Adrenal gland (tissue), 12 donors: Measurements from ENCODE around the gene KIF1A. TPM values are rescaled to one million over a fixed set of nuclear protein-coding genes. Genes with fewer than 3 reads are reported as not detected.

Source experiments
- DNase-seq, 7 donors: peaks; one replicate each; pipeline ENCODE4 v3.0.0-alpha.2; 2019 to 2020
- H3K27ac ChIP-seq, 5 donors: fragments of 200-600 bp; sonication (generic) in 4 of 5; 1 replicate in 3 of 5; 2 replicates in 2 of 5; pipeline versions ENCODE4 v1.5.1 to v1.8.0; 2016 to 2020; ENCODE audit warnings: mild to moderate bottlenecking in 1 of 5
- H3K27me3 ChIP-seq: fragments of 200-600 bp; 2 replicates; pipeline ENCODE4 v1.8.0; 2021
- H3K36me3 ChIP-seq, 2 donors: fragments of 200-600 bp; replicated peaks in 1 of 2; 1 replicate in 1 of 2; 2 replicates in 1 of 2; pipeline versions ENCODE4 v1.5.1 to v1.8.0; 2018 to 2022
- H3K4me1 ChIP-seq, 2 donors: fragments of 200-600 bp; replicated peaks in 1 of 2; 1 replicate in 1 of 2; 2 replicates in 1 of 2; pipeline versions ENCODE4 v1.5.1 to v1.8.0; 2018 to 2021
- H3K4me3 ChIP-seq, 4 donors: fragments of 200-600 bp; sonication (generic) in 3 of 4; one replicate each; pipeline ENCODE4 v1.5.1; 2016 to 2018
- H3K9me3 ChIP-seq, 3 donors: fragments of 200-600 bp; sonication (generic) in 1 of 3; replicated peaks in 1 of 3; 1 replicate in 2 of 3; 2 replicates in 1 of 3; pipeline versions ENCODE4 v1.5.1 to v1.8.0; 2016 to 2021
- POLR2A ChIP-seq, 2 donors: fragments of 450-650 bp; IDR thresholded peaks; one replicate each; pipeline ENCODE4 v1.6.1; 2017; ENCODE audit warnings: antibody characterized with exemption in 2 of 2, mild to moderate bottlenecking in 2 of 2, moderate library complexity in 1 of 2
- WGBS, 4 donors: extraction: QIAGEN DNeasy Blood & Tissue Kit in 2 of 4; methylation state at CpG; one replicate each; pipeline versions ENCODE4 v1.1.5 to v1.1.7; 2013 to 2017; 5-methylcytosine and 5-hydroxymethylcytosine counted together
- intact Hi-C, 2 donors: fragments of 100-400 bp; cut with DNase I; formaldehyde crosslinking; loops; one replicate each; pipeline versions ENCODE4 v1.14.1 to v1.15.0; 2022 to 2023
- polyA plus RNA-seq, 3 donors: library from polyadenylated mRNA; stranded (reverse); fragments of 200-250 nt in 2 of 3; fragments of 350-450 nt in 1 of 3; fragmentation: Illumina TruSeq in 1 of 3; extraction: RNeasy Lipid Tissue Mini Kit (QIAGEN cat#74804) in 1 of 3; gene quantifications; one replicate each; pipeline ENCODE4 v1.2.3, GENCODE V29; 2013 to 2014
- total RNA-seq, 9 donors: library from RNA; depleted of rRNA in 4 of 9; stranded (reverse); fragments of >200 nt in 4 of 9; fragments of 120-200 nt in 1 of 9; fragmentation: NEBNext Ultra II Directional in 1 of 9; extraction: Animal tissue kit (Norgen Biotek cat#: 25700) in 1 of 9; gene quantifications; one replicate each; pipeline versions ENCODE4 v1.1.0 to v1.2.4, GENCODE V29; 2013 to 2023
- TF ChIP-seq, protein P1 (sequence below), 6 experiments: fragments of 450-650 bp in 4 of 6; fragments of 200-600 bp in 2 of 6; sonication (generic) in 1 of 6; IDR thresholded peaks; 1 replicate in 5 of 6; 2 replicates in 1 of 6; pipeline versions ENCODE4 v1.5.1 to v1.8.0; 2016 to 2021; ENCODE audit warnings: antibody characterized with exemption in 6 of 6, mild to moderate bottlenecking in 2 of 6, moderate library complexity in 1 of 6
- donor health status: healthy with polysubstance abuse.
- donor health status: Bipolar disorder and iron deficiency.
- donor health status: DM: yes; HTN: yes; CAD: no.
- donor health status: DM: no; HTN: no; CAD: no.
- donor health status: DM: no; HTN: no; CAD: no.
- donor health status: DM: yes; HTN: yes; CAD: no.

KIF1A gene
- total and polyA plus RNA-seq, 12 donors: 0.35 to 106 (median 11.5) TPM

DNA sequence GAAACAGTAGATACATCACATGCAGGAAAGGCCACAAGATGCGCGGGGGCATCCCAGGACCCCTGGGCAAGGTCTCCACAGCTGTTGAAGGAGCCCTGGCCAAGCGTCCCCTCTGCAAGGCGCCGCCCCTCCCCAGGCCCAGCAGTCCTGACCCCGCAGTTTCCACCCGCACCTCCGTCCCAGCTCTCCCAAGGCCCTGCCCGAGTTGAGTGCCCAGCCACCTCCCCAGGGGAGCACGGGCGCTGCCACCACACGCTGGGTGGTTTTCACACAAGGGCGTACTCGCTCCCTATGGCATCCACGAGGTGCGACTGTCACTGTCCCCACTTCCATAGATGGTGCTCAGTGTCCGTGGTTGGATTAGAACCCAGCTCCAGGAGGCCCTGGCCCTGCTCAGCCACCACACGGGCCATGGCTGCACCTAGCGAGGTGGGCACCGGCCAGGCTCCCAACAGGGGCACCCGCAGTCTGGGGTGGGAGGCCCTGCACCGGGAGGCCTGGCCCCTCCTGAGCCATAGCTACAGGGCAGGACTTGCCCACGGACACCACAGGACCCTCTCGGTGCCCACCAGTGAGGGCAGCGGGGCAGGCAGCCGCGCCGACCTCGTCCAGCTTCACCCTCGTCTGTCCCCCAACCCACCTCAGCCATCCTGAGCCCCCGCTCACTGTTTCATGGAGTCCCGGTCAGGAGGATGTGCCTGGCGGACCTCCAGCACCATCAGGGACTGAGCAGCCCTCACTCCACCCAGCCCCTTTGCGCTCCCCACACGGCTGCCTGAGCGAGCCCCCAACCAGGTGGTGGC lies 36.0 kb downstream of the KIF1A start:
- H3K4me3 ChIP-seq: no peak overlapping the region
- H3K9me3 ChIP-seq: no peaks in the 10 kb centered on the region
- H3K4me1 ChIP-seq: no peaks in the 10 kb centered on the region
- intact Hi-C loops: no loop called here
- no peak for TF ChIP-seq POLR2A (IDR thresholded peaks at IDR 0.05)
- TF ChIP-seq, protein P1, sequence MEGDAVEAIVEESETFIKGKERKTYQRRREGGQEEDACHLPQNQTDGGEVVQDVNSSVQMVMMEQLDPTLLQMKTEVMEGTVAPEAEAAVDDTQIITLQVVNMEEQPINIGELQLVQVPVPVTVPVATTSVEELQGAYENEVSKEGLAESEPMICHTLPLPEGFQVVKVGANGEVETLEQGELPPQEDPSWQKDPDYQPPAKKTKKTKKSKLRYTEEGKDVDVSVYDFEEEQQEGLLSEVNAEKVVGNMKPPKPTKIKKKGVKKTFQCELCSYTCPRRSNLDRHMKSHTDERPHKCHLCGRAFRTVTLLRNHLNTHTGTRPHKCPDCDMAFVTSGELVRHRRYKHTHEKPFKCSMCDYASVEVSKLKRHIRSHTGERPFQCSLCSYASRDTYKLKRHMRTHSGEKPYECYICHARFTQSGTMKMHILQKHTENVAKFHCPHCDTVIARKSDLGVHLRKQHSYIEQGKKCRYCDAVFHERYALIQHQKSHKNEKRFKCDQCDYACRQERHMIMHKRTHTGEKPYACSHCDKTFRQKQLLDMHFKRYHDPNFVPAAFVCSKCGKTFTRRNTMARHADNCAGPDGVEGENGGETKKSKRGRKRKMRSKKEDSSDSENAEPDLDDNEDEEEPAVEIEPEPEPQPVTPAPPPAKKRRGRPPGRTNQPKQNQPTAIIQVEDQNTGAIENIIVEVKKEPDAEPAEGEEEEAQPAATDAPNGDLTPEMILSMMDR (IDR thresholded peaks at IDR 0.05): no peak
- H3K36me3 ChIP-seq: no peaks in the 10 kb centered on the region
- WGBS, 4 donors: 84 to 91% (median 90%) methylated on average over 10 to 36 of the region's 36 CpGs
- H3K27me3 ChIP-seq: no peaks in the 10 kb centered on the region
- no peak for DNase-seq
- H3K27ac ChIP-seq: no peak overlapping the region

DNA sequence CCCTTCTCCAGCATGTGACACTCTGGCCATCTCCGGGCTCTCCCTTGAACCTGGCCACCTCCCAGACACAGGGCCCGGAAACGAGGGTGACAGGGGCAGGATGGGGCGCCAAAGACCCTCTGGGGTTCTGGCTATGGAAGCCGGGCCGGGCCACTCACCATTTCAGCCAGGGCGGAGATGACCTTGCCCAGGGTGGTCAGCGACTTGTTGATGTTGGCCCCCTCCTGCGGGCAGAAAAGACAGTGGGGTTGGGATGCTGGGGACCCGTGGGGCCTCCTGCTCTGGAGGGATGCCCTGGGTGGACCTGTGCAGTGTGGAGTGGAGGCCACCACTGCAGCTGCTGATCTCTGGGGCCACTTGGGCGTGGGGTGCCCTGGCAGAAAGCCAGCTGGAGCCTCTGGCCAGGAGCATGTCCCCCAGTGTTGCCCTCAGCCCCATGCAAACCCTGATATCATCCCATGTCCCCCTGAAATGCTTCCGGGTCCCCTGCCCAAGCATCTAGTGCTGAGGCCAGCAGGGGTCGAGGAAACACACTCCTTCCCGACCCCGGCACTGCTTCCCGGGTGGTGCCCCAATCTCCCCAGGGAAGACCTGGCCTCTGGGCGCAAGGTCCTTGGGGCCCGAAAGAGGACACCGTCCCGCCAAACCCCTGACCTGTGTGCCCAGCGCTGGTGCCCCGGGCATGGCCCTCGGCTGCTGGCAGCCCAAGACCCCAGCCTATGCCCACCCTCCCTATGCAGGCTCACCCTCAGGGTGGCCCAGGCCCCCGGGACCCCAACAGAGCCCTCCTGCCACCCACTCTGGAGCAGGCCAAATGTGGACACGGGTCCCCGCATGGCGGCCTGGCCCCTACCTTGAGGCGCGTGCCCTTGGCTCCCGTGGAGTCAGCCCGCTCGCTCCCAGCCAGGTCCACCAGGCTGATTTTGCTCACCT lies 36.9 kb downstream of the KIF1A start:
- DNase-seq: no peak
- Histone ChIP-seq H3K27me3 (no peaks in the 10 kb centered on the region), H3K27ac (no peak overlapping the region), H3K36me3 (no peaks in the 10 kb centered on the region), H3K4me1 (no peaks in the 10 kb centered on the region), H3K4me3 (no peak overlapping the region), H3K9me3 (no peaks in the 10 kb centered on the region)
- TF ChIP-seq POLR2A (IDR thresholded peaks at IDR 0.05): no peak
- TF ChIP-seq, protein P1 (IDR thresholded peaks at IDR 0.05): no peak
- 86 to 93% (median 88%) methylated on average over 15 to 32 of the region's 32 CpGs for WGBS, 4 donors
- intact Hi-C loops: no loop called here

DNA sequence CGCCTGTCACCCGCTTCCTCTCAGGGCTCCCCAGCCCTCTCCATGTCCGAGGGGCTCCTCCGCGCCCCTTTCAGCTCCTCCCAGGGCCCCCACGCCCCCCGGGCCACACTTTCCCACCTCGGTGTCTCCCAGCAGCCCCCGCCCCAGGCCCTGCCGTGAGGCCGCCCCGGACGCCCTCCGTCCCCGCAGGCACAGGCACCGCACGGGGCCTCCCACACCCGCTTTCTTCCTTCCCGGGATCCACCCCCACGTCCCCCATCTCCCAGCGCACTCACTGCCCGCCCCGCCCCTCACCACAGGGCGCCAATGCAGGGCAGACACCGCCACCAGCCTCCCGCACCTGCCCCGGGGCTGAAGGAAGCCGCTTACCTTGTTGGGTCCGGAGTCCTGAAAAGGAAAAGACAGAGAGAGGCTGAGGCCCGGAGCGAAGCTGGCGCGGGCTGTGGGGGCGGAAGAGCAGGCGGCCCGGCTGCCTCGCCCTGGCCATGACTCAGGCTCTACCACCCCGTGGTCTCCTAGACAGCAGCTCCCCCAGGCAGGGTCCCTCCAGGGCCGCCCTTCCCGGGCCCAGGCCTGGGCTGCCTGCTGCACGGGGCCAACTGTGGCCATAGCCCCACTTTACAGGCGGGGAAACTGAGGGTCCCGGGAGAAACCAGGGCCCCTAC lies 37.7 kb downstream of the KIF1A start:
- H3K27ac ChIP-seq: no peak overlapping the region
- H3K4me1 ChIP-seq: no peaks in the 10 kb centered on the region
- no peaks in the 10 kb centered on the region for H3K27me3 ChIP-seq
- intact Hi-C loops: no loop called here
- 89 to 93% (median 91%) methylated on average over 35 to 43 of the region's 43 CpGs for WGBS, 4 donors
- no peaks in the 10 kb centered on the region for H3K9me3 ChIP-seq
- H3K4me3 ChIP-seq: no peak overlapping the region
- H3K36me3 ChIP-seq: no peaks in the 10 kb centered on the region
- no peak for TF ChIP-seq POLR2A (IDR thresholded peaks at IDR 0.05)
- TF ChIP-seq, protein P1 (IDR thresholded peaks at IDR 0.05): no peak
- DNase-seq: no peak
